Activated CD8-positive, alpha-beta T cell treated with anti-CD3 and anti-CD28 coated beads for 36 hours (primary cell): Measurements from ENCODE around the gene RBM24. TPM values are rescaled to one million over a fixed set of nuclear protein-coding genes. Genes with fewer than 3 reads are reported as not detected.

Experiments used
- ATAC-seq: fragments of 200-7000 bp; cut with Tn5 transposase; one replicate; pipeline ENCODE4 v1.10.0; 2021; ENCODE audit warnings: mild to moderate bottlenecking, moderate library complexity
- CTCF ChIA-PET: fragments of 350-600 bp; sonication (Branson Sonifier 250); formaldehyde crosslinking; loops from one replicate; lab custom pipeline; 2021; ENCODE audit warnings: antibody characterized with exemption; lab: Charles Lee
- POLR2A ChIA-PET: fragments of 350-600 bp; sonication (Branson Sonifier 250); formaldehyde crosslinking; loops from one replicate; lab custom pipeline; 2021; ENCODE audit warnings: antibody characterized with exemption; lab: Charles Lee
- DNase-seq: peaks from one replicate; pipeline ENCODE4 v3.0.0-alpha.2; 2020
- H3K27ac Mint-ChIP-seq: one replicate; pipeline ENCODE4 v1.8.0; 2021; ENCODE audit warnings: mild to moderate bottlenecking, mixed read lengths
- H3K27me3 Mint-ChIP-seq: one replicate; pipeline ENCODE4 v1.8.0; 2021; ENCODE audit warnings: mixed read lengths
- H3K36me3 Mint-ChIP-seq: one replicate; pipeline ENCODE4 v1.8.0; 2021; ENCODE audit warnings: low read depth, mixed read lengths
- H3K4me1 Mint-ChIP-seq: one replicate; pipeline ENCODE4 v1.8.0; 2021; ENCODE audit warnings: low read depth, mixed read lengths
- H3K4me3 Mint-ChIP-seq: one replicate; pipeline ENCODE4 v1.8.0; 2021; ENCODE audit warnings: mild to moderate bottlenecking, moderate library complexity, mixed read lengths
- H3K9me3 Mint-ChIP-seq: one replicate; pipeline ENCODE4 v1.8.0; 2021; ENCODE audit warnings: mixed read lengths
- intact Hi-C: fragments of 100-400 bp; cut with micrococcal nuclease; formaldehyde crosslinking; loops from one replicate; pipeline ENCODE4 v1.10.0; 2022
- total RNA-seq, 2 experiments: library from RNA; stranded (reverse); gene quantifications; one replicate each; pipeline ENCODE4 v1.2.3, GENCODE V29; 2021
- TF ChIP-seq, protein P1 (sequence below): fragments of 200-600 bp; IDR thresholded peaks from one replicate; pipeline ENCODE4 v1.8.0; 2022; ENCODE audit warnings: antibody characterized with exemption, mild to moderate bottlenecking

RBM24 gene
- total RNA-seq, 2 experiments from 2014 or later, result not detected

DNA sequence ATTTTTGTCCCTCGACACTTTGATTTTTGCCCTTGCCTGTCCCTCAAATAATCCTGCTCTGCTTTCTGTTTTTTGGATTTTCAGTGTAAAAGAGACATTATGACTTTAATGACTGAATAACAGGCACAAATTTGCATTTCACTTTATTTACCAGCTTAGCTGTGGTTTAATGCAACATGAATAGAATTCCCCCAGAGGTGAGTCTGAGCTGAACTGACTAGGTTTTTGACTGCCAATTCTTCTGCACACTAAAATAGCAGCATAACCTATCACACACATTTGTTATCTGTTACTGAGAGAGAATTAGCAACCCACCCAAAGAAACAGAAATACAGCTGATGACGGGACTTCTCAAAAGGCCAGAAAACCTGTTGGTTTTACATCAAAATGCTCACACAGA is 3.9 kb upstream of the RBM24 start:
- intact Hi-C loops, result no loop called here
- POLR2A ChIA-PET, result no interaction called here
- Mint-ChIP-seq H3K9me3 (no peaks in the 10 kb centered on the region), H3K36me3 (no peaks in the 10 kb centered on the region), H3K27ac (no peak overlapping the region), H3K4me1 (peaks cover 8% of the 10 kb centered on the region), H3K4me3 (no peak overlapping the region), H3K27me3 (peaks cover 48% of the 10 kb centered on the region)
- CTCF ChIA-PET, result no interaction called here
- ATAC-seq (no peak), DNase-seq (no peak)
- TF ChIP-seq, protein P1, sequence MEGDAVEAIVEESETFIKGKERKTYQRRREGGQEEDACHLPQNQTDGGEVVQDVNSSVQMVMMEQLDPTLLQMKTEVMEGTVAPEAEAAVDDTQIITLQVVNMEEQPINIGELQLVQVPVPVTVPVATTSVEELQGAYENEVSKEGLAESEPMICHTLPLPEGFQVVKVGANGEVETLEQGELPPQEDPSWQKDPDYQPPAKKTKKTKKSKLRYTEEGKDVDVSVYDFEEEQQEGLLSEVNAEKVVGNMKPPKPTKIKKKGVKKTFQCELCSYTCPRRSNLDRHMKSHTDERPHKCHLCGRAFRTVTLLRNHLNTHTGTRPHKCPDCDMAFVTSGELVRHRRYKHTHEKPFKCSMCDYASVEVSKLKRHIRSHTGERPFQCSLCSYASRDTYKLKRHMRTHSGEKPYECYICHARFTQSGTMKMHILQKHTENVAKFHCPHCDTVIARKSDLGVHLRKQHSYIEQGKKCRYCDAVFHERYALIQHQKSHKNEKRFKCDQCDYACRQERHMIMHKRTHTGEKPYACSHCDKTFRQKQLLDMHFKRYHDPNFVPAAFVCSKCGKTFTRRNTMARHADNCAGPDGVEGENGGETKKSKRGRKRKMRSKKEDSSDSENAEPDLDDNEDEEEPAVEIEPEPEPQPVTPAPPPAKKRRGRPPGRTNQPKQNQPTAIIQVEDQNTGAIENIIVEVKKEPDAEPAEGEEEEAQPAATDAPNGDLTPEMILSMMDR, result no peak

DNA sequence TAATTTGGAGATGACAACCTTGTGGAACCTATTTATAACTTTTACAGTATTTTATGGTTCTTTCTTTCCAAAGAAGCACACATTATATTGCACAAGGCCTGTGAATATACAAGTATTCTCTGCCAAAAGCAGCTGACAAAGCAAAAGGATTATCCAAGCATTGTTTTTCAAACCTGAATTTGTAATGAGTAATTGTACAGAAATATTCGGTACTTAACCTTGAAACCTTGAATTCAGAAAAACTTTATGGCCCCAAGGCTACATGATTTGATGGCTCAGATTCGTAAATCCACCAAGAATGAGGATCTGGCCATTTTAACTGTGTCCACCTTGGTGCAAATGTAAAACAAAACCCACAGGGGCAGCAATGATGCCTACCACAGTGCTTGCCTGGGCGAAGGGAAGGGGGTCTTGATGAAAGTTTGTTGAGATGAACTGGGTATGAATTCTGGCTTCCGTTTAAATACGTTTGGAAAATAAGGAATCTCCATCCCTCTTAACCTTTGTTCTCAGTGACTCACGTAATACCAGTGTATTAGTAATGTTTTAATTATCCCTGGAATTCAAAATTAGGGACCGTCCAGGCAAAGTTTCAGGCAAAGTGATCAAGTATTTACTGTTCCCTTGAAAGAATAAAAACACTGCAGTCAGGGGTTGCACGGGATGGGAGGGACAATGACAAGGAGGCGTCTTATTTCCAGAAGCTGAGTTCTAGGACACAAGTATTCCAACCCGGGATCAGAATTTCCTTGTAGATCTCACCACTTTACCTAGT is 2.7 kb upstream of the RBM24 start:
- POLR2A ChIA-PET, result no interaction called here
- Mint-ChIP-seq H3K36me3 (no peaks in the 10 kb centered on the region), H3K4me1 (peaks cover 8% of the 10 kb centered on the region), H3K27ac (no peak overlapping the region), H3K4me3 (no peak overlapping the region), H3K9me3 (no peaks in the 10 kb centered on the region), H3K27me3 (peaks cover 54% of the 10 kb centered on the region)
- intact Hi-C loops, result no loop called here
- DNase-seq (no peak), ATAC-seq (no peak)
- TF ChIP-seq, protein P1, result no peak
- CTCF ChIA-PET, result no interaction called here

DNA sequence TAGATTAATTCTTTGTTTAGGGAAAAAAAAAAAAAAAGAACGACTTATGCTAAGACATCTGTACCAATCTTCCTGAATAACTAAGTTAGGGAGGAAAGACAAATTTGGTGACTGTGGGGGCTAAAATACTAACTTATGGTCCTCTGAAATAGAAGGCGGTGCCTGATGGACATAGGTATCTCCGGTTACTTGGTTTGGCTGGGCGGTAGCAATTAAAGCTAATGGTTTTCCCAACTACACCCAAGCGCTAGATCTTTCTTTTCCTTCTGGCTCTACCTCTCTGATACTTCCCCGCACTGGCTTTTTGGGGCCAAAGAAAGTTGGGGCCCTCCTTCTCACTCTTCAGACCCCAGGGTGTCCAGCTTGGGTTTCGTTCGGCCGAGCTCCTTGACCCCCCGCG is 1.0 kb upstream of the RBM24 start:
- intact Hi-C loops, result no loop called here
- ATAC-seq (no peak), DNase-seq (no peak)
- CTCF ChIA-PET, result interaction anchor here (1.1 kb wide), 1 partner anchor 9 kb away, joined by 3 read pairs; no protein-coding TSS in a partner anchor
- POLR2A ChIA-PET, result no interaction called here
- H3K4me1 Mint-ChIP-seq, result peaks cover 8% of the 10 kb centered on the region
- no peak overlapping the region for H3K27ac Mint-ChIP-seq
- H3K9me3 Mint-ChIP-seq, result no peaks in the 10 kb centered on the region
- H3K27me3 Mint-ChIP-seq, result peaks cover 53% of the 10 kb centered on the region
- H3K36me3 Mint-ChIP-seq, result no peaks in the 10 kb centered on the region
- TF ChIP-seq, protein P1, result no peak
- no peak overlapping the region for H3K4me3 Mint-ChIP-seq

DNA sequence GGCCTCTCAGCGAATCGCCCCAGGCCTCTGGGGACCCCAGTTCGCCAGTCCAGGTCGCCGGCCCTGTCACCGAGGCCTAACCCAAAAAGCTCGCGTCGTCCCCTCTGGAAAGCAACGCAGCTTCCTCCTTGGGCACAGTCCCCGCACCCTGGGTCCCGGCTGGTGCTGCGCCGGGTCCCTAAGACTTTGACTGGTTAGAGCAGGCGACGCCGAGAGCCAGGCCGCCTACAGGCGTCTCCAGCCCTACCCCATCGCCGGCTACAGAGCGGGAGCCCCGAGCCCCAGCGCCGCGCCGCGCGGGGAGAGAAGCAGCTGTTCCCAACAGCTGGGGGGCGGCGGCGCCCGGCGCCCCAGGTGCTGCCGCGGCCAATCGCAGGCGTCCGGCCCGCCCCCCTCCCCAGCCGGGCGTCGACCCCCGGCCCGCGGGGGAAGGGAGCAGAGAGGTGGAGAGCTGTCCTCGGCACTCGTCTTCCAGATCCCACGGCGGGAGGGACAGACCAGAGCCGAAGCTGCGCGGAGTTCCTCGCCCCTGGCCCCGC is 540 bp upstream of the RBM24 start:
- intact Hi-C loops, result no loop called here
- POLR2A ChIA-PET, result no interaction called here
- H3K27ac Mint-ChIP-seq, result no peak overlapping the region
- H3K4me1 Mint-ChIP-seq, result peaks cover 8% of the 10 kb centered on the region
- no peak overlapping the region for H3K4me3 Mint-ChIP-seq
- CTCF ChIA-PET, result interaction anchor here (1.1 kb wide), 1 partner anchor 10 kb away, joined by 3 read pairs; no protein-coding TSS in a partner anchor
- TF ChIP-seq, protein P1, result no peak
- no peaks in the 10 kb centered on the region for H3K9me3 Mint-ChIP-seq
- DNase-seq (peak; percentile 9), ATAC-seq (no peak)
- H3K27me3 Mint-ChIP-seq, result peaks cover 53% of the 10 kb centered on the region
- H3K36me3 Mint-ChIP-seq, result no peaks in the 10 kb centered on the region
